MCF 10A (cell line): Measurements from ENCODE around the gene NNMT. TPM values are rescaled to one million over a fixed set of nuclear protein-coding genes. Genes with fewer than 3 reads are reported as not detected.

Experiments used
- BruUV-seq: library from RNA; stranded (reverse); fragments of 400-500 nt; replicated peaks from 2 replicates; lab custom pipeline; 2021; lab: Mats Ljungman, UMichigan
- CTCF ChIA-PET: fragments of 300-600 bp; sonication (Branson Sonifier 250); formaldehyde crosslinking; extraction: SDS; loops from one replicate; lab custom pipeline; 2021; ENCODE audit warnings: antibody characterized with exemption, inconsistent platforms; lab: Yijun Ruan, JAX
- POLR2A ChIA-PET: fragments of 300-600, 350-650 bp; sonication (Branson Sonifier 250); formaldehyde crosslinking; extraction: SDS; loops from one replicate; lab custom pipeline; 2020; ENCODE audit warnings: antibody characterized with exemption, inconsistent platforms; lab: Yijun Ruan, JAX
- DNase-seq: peaks from one replicate; pipeline ENCODE4 v3.0.0-alpha.2; 2018; ENCODE audit not compliant: unreplicated experiment
- H3K27ac Mint-ChIP-seq: one replicate; pipeline ENCODE4 v1.8.0; 2022; ENCODE audit warnings: mild to moderate bottlenecking, low read depth, mixed read lengths; ENCODE audit not compliant: unreplicated experiment
- H3K27me3 Mint-ChIP-seq: one replicate; pipeline ENCODE4 v1.8.0; 2022; ENCODE audit warnings: mixed read lengths; ENCODE audit not compliant: insufficient read depth, unreplicated experiment
- H3K36me3 Mint-ChIP-seq: one replicate; pipeline ENCODE4 v1.8.0; 2022; ENCODE audit warnings: mild to moderate bottlenecking, moderate library complexity, mixed read lengths; ENCODE audit not compliant: insufficient read depth, unreplicated experiment
- H3K4me1 Mint-ChIP-seq: one replicate; pipeline ENCODE4 v1.8.0; 2022; ENCODE audit warnings: mixed read lengths; ENCODE audit not compliant: insufficient read depth, unreplicated experiment
- H3K4me3 Mint-ChIP-seq: one replicate; pipeline ENCODE4 v1.8.0; 2022; ENCODE audit warnings: mild to moderate bottlenecking, moderate library complexity, mixed read lengths; ENCODE audit not compliant: unreplicated experiment
- H3K9me3 Mint-ChIP-seq: one replicate; pipeline ENCODE4 v1.8.0; 2022; ENCODE audit warnings: mixed read lengths; ENCODE audit not compliant: unreplicated experiment
- CTCF ChIP-seq: fragments of 200-600 bp; IDR thresholded peaks from one replicate; pipeline ENCODE4 v1.8.0; 2022; ENCODE audit warnings: antibody characterized with exemption, mild to moderate bottlenecking; ENCODE audit not compliant: unreplicated experiment
- intact Hi-C: fragments of 100-400 bp; cut with micrococcal nuclease; formaldehyde crosslinking; loops from 2 replicates; pipeline ENCODE4 v1.14.1; 2022
- total RNA-seq: library from RNA; stranded (reverse); gene quantifications from 2 replicates; pipeline ENCODE4 v1.2.3, GENCODE V29; 2022

NNMT gene
- total RNA-seq, 1 experiment from 2014 or later = 638 TPM

DNA sequence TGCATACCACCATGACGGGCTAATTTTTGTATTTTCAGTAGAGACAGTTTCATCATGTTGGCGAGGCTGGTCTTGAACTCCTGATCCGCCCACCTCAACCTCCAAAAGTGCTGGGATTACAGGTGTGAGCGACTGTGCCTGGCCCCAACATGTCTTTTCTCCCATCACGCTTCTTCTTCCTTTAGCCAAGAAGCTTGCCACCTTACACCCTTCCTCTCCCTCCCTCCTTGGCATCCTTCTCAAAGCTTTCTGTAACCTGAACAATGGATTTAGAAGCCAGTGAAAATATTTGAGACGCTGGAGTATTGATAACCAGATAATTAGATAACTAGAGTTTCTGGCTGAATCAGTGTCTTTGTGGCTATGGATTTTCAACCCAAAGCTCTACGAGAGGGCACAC lies 11.3 kb upstream of the NNMT start:
- POLR2A ChIA-PET = interaction anchor here (0.7 to 6.4 kb wide), 7 partner anchors 8 to 149 kb away, joined by 3 to 46 read pairs (median 6); partner anchors contain the start of gene NNMT
- H3K4me1 Mint-ChIP-seq = peaks cover 54% of the 10 kb centered on the region
- CTCF ChIA-PET = interaction anchor here (0.6 to 0.8 kb wide), 4 partner anchors 20 to 389 kb away, joined by 3 to 4 read pairs (median 3); no protein-coding TSS in a partner anchor

GRCh38 chr11:114285599-114285998 lies 10.6 kb upstream of the NNMT start:
- no TSS peak for BruUV-seq
- H3K27ac Mint-ChIP-seq = no peak overlapping the region
- TF ChIP-seq CTCF = no peak
- intact Hi-C loops = no loop called here
- no peaks in the 10 kb centered on the region for H3K27me3 Mint-ChIP-seq
- H3K4me3 Mint-ChIP-seq = peak overlapping the region; percentile 7
- DNase-seq = peak; percentile 73
- POLR2A ChIA-PET = interaction anchor here (0.7 to 6.4 kb wide), 6 partner anchors 8 to 150 kb away, joined by 3 to 46 read pairs (median 12); partner anchors contain the start of gene NNMT
- CTCF ChIA-PET = interaction anchor here (0.8 kb wide), 1 partner anchor 390 kb away, joined by 3 read pairs; no protein-coding TSS in a partner anchor
- peaks cover 47% of the 10 kb centered on the region for H3K4me1 Mint-ChIP-seq
- H3K9me3 Mint-ChIP-seq = no peaks in the 10 kb centered on the region
- peaks cover 48% of the 10 kb centered on the region for H3K36me3 Mint-ChIP-seq

More for the DNA sequence above, 11.3 kb upstream of the NNMT start:
- no peak for DNase-seq
- Mint-ChIP-seq H3K9me3 (no peaks in the 10 kb centered on the region), H3K27me3 (no peaks in the 10 kb centered on the region), H3K27ac (no peak overlapping the region), H3K4me3 (no peak overlapping the region), H3K36me3 (peaks cover 52% of the 10 kb centered on the region)
- BruUV-seq = no TSS peak
- no peak for TF ChIP-seq CTCF
- intact Hi-C loops = loop anchor here (5.0 kb wide), 2 partner anchors 322 to 447 kb away; no protein-coding TSS in a partner anchor

GRCh38 chr11:114286229-114286628 lies 10.0 kb upstream of the NNMT start:
- peaks cover 43% of the 10 kb centered on the region for H3K36me3 Mint-ChIP-seq
- H3K4me1 Mint-ChIP-seq = peaks cover 44% of the 10 kb centered on the region
- TF ChIP-seq CTCF = no peak
- intact Hi-C loops = no loop called here
- H3K27me3 Mint-ChIP-seq = no peaks in the 10 kb centered on the region
- ChIA-PET CTCF (no interaction called here), POLR2A (interaction anchor here (3.3 kb wide), 1 partner anchor 21 kb away, joined by 17 read pairs; no protein-coding TSS in a partner anchor)
- DNase-seq = no peak
- peaks cover 4% of the 10 kb centered on the region for H3K9me3 Mint-ChIP-seq
- peak overlapping the region; percentile 79 for H3K27ac Mint-ChIP-seq
- no TSS peak for BruUV-seq
- H3K4me3 Mint-ChIP-seq = no peak overlapping the region

DNA sequence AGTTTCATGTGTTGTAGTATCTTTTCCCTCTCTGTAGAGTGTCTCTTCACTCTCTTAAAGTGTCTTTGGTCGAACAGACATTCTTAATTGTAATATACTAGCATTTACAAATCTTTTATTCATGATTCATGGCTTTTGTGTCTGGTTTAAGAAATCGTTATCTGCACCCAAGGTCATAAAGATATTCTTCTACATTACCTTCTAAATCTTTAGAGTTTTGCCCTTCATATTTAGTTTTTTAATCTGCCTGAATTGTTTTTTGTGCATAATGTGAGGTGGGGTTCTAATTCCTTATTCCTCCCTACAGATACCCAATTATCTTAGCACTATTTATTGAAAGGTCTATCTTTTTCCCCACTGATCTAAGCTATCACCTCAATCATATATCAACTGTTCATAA lies 9.0 kb upstream of the NNMT start:
- no TSS peak for BruUV-seq
- Mint-ChIP-seq H3K27me3 (no peaks in the 10 kb centered on the region), H3K4me1 (peaks cover 42% of the 10 kb centered on the region), H3K9me3 (peaks cover 12% of the 10 kb centered on the region), H3K36me3 (peaks cover 42% of the 10 kb centered on the region), H3K4me3 (no peak overlapping the region), H3K27ac (peak overlapping the region; percentile 79)
- ChIA-PET POLR2A (interaction anchor here (1.3 to 1.4 kb wide), 2 partner anchors 9 to 27 kb away, joined by 4 to 7 read pairs; partner anchors contain the start of gene NNMT), CTCF (interaction anchor here (0.6 kb wide), 1 partner anchor 77 kb away, joined by 3 read pairs; no protein-coding TSS in a partner anchor)
- intact Hi-C loops = no loop called here
- TF ChIP-seq CTCF = no peak
- no peak for DNase-seq
